Measurements from ENCODE around the gene CARMIL3. TPM values are rescaled to one million over a fixed set of nuclear protein-coding genes. Genes with fewer than 3 reads are reported as not detected.

Gene CARMIL3
- total and polyA plus RNA-seq, 2 of the 4 experiments (the other 2 are of a cell fraction) = under 0.01 TPM; not detected in 1

DNA sequence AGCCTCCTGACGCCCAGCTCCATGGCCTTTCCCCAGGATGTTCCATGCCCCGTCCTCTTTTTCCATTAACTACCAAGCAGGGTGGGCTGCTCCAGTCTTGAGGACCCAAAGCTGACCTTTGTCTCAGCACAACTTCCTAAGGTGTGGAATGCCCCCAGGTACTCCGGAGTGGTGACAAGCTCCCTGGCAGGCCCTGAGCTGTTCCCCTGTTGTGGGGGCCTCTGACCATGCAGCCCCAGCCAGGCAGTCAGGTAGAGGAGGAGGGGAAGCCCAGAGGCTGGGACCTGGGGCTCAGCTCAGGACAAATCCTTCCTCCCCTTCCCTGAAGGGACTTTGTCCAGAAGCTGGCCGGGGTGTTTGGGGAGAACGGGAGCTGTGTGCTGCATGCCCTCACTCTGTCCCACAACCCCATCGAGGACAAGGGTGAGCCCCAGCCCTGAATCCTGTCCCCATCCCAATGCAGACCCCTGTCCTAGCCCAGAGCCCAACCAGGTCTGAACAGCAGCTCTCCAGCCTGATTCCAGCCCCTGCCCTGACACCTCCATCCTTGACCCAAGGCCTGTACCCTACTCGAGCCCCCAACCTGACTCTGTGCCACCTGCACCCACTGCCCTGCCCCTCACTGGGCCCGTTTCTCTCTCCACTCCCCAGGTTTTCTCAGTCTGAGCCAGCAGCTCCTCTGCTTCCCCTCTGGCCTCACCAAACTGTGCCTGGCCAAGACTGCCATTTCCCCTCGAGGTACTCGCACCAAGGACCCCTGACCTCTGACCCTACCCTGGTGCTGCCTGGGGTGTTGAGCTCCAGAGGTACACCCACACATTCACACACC is 4.4 kb downstream of the CARMIL3 start:
- peaks cover 5% of the 10 kb centered on the region; the same call in 1 of the 2 replicates for H3K4me1 ChIP-seq (ENCODE audit: control insufficient read depth, insufficient read depth, low read length)
- H3K18ac ChIP-seq (ENCODE audit: low read depth, low read length) = no peak overlapping the region
- no peak overlapping the region for H3K4ac ChIP-seq (ENCODE audit: low read depth, low read length)
- H3K56ac ChIP-seq (ENCODE audit: extremely low read depth, insufficient read depth, low read length) = no peak overlapping the region
- no peak overlapping the region for H4K91ac ChIP-seq (ENCODE audit: insufficient read depth, low read depth, low read length)
- H2AK5ac ChIP-seq (ENCODE audit: low read depth, low read length) = no peak overlapping the region
- H4K5ac ChIP-seq (ENCODE audit: low read depth, low read length) = no peak overlapping the region
- dilution Hi-C loops (cut with HindIII; ENCODE audit: low sequenced_read_pairs, unreplicated experiment) (no loop called here), intact Hi-C loops (cut with micrococcal nuclease) (no loop called here), in situ Hi-C loops (cut with MboI; ENCODE audit: low sequenced_read_pairs) (loop anchor here (5.0 kb wide), 1 partner anchor 36 kb away; the partner anchor contains the start of gene PCK2)
- no peaks in the 10 kb centered on the region for H3K79me1 ChIP-seq (ENCODE audit: low read depth in 1 of 2, low read length in 2 of 2)
- H3K9ac ChIP-seq (ENCODE audit: low read depth, low read length) = no peak overlapping the region
- no peak overlapping the region for H2AFZ ChIP-seq (replicated peaks; ENCODE audit: low read length, poor library complexity)
- 0 out of 2 replicates have a peak, but pooled peaks cover 3% of the 10 kb centered on the region for H3K9me1 ChIP-seq (ENCODE audit: insufficient read depth, low read length)
- no peak overlapping the region for H2BK5ac ChIP-seq (ENCODE audit: low read depth, low read length, poor library complexity, severe bottlenecking)
- no peak overlapping the region for H3K14ac ChIP-seq (replicated peaks; ENCODE audit: low read depth, low read length)
- H3K4me3 ChIP-seq (ENCODE audit: insufficient read depth, low read depth, low read length) = no peak overlapping the region
- CTCF ChIA-PET = interaction anchor here (1.0 kb wide), 1 partner anchor 38 kb away, joined by 3 read pairs; the partner anchor contains the start of gene PCK2
- ATAC-seq (ENCODE audit: low read depth) (no peak), DNase-seq (no peak)
- H2BK20ac ChIP-seq (ENCODE audit: low read depth, low read length) = no peak overlapping the region
- no TSS peak for BruUV-seq (replicated peaks)
- no peak overlapping the region for H3K23ac ChIP-seq (ENCODE audit: low read depth, low read length)
- H3K27ac ChIP-seq (ENCODE audit: insufficient read depth, low read length) = no peak overlapping the region
- H3K4me2 ChIP-seq (ENCODE audit: low read depth, low read length) = no peak overlapping the region
- no peak overlapping the region for H2BK15ac ChIP-seq (ENCODE audit: low read depth, low read length)
- WGBS, 2 experiments (ENCODE audit: extremely low coverage in 2 of 2, insufficient read length in 1 of 2) = 55% methylated on average over 4 of the region's 10 CpGs; no CpG with 5 or more reads in 1 of the 2 experiments
- TF ChIP-seq MAFK (IDR thresholded peaks at IDR 0.05; ENCODE audit: low read depth, low read length) (no peak), RFX5 (IDR thresholded peaks at IDR 0.05; ENCODE audit: low read depth, low read length) (no peak), POLR2A (IDR thresholded peaks at IDR 0.05; ENCODE audit: low read depth, low read length) (no peak), CHD1 (IDR thresholded peaks at IDR 0.05; ENCODE audit: low read depth, low read length) (no peak), BHLHE40 (IDR thresholded peaks at IDR 0.05; ENCODE audit: low read depth, low read length) (no peak)
- TF ChIP-seq, protein P1, sequence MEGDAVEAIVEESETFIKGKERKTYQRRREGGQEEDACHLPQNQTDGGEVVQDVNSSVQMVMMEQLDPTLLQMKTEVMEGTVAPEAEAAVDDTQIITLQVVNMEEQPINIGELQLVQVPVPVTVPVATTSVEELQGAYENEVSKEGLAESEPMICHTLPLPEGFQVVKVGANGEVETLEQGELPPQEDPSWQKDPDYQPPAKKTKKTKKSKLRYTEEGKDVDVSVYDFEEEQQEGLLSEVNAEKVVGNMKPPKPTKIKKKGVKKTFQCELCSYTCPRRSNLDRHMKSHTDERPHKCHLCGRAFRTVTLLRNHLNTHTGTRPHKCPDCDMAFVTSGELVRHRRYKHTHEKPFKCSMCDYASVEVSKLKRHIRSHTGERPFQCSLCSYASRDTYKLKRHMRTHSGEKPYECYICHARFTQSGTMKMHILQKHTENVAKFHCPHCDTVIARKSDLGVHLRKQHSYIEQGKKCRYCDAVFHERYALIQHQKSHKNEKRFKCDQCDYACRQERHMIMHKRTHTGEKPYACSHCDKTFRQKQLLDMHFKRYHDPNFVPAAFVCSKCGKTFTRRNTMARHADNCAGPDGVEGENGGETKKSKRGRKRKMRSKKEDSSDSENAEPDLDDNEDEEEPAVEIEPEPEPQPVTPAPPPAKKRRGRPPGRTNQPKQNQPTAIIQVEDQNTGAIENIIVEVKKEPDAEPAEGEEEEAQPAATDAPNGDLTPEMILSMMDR (conservative IDR thresholded peaks at IDR 0.05; ENCODE audit: low read depth, low read length) = no peak
- no peaks in the 10 kb centered on the region for H3K36me3 ChIP-seq (ENCODE audit: control insufficient read depth, insufficient read depth, low read length)
- H2BK120ac ChIP-seq (ENCODE audit: low read depth, low read length) = no peak overlapping the region
- POLR2A ChIA-PET (ENCODE audit: unreplicated experiment) = no interaction called here
- H2AK9ac ChIP-seq (replicated peaks; ENCODE audit: low read depth, low read length, poor library complexity) = no peak overlapping the region
- H4K20me1 ChIP-seq (ENCODE audit: insufficient read depth, low read length) = peaks cover 3% of the 10 kb centered on the region; the same call in 1 of the 2 replicates
- H3K27me3 ChIP-seq (ENCODE audit: control insufficient read depth, insufficient read depth, low read length) = peaks cover 35% of the 10 kb centered on the region; the same call in 1 of the 2 replicates
- H4K8ac ChIP-seq (ENCODE audit: low read depth in 2 of 2, low read length in 2 of 2) = no peak overlapping the region
- H3K9me3 ChIP-seq (ENCODE audit: control insufficient read depth, insufficient read depth, low read length) = no peaks in the 10 kb centered on the region

All from IMR-90 (cell line).